M059J (cell line): ENCODE results near the gene TRPV5. TPM values are rescaled to one million over a fixed set of nuclear protein-coding genes. Genes with fewer than 3 reads are reported as not detected.
"Not testable (repeated sequence)": the region's sequence is repeated elsewhere in the genome, so short reads cannot be mapped to it uniquely, and the experiment has no call there.

Source experiments
- DNase-seq: peaks from one replicate; pipeline ENCODE4 v3.0.0-alpha.2; 2012; ENCODE audit warnings: low read depth
- total RNA-seq: library from RNA; depleted of rRNA; stranded (reverse); fragments of >200 nt; shearing (Covaris generic); gene quantifications from 2 replicates; pipeline ENCODE4 v1.2.3, GENCODE V29; 2014; rRNA removed

The TRPV5 gene
- not detected in 2 replicates for total RNA-seq

DNA sequence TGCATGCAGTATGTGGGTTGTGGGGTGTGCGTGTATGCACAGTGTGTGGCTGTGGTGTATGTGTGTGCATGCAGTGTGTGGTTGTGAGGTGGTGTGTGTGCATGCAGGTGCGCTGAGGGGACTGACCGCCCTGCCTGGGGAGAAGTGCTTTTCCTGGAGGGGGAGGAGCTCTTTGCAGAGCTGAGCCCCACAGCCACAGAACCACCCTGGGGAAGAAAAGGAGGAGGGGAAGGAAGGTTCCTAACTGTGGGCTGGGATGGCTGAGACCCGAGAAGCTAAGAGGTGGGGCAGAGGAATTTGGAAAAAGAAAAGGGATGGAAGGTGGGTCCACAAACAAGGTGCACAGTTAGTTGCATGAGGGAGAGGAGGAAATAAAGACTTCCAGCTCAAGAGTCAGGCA is at the start of gene TRPV5:
TSS of gene TRPV5 (minus strand) at position 123 of the 400 bp plus-strand sequence. CDS start 287 bp downstream, outside the sequence.
- no peak for DNase-seq

- not testable (repeated sequence) for DNase-seq
These were observed 44.9 kb upstream of the TRPV5 start for GRCh38 chr7:142978402-142978801.

DNA sequence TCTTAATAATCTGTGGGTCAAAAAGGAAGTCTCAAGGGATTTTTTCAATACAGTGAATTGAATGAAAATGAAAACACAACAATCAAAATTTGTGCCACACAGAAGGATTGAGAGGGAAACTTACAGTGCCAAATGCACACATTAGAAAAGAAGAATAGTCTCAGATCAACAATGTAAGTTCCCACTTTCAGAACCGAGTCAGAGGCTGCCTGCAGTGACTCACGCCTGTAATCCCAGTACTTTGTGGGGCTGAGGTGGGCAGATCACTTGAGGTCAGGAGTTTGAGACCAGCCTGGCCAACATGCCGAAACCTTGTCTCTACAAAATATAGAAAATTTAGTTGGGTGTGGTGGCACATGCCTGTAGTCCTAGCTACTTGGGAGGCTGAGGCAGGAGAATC is 41.1 kb upstream of the TRPV5 start:
- no peak for DNase-seq

GRCh38 chr7:142969183-142969582 is 35.6 kb upstream of the TRPV5 start:
- DNase-seq = no peak

DNA sequence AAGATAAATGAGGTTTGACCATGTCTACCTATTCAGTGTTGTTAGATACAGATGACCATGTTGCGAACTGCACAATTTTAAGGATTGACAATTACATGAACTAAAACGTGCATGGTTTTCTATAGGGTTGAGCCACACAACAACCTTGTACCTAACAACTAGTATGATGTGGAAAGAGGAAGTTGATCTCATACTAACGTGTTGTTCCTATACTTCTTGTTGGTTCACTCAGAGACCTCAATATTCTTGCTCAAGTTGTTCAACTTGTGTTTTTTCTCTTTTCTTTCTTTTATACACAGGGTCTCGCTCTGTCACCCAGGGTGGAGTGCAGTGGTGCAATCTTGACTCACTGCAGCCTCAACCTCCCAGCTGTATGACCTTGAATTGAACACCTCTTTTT is 34.7 kb upstream of the TRPV5 start:
- no peak for DNase-seq

- no peak for DNase-seq
These were observed 31.1 kb upstream of the TRPV5 start for GRCh38 chr7:142964502-142965246.

GRCh38 chr7:142963993-142964392 is 30.4 kb upstream of the TRPV5 start:
- DNase-seq = no peak

GRCh38 chr7:142962991-142963390 is 29.4 kb upstream of the TRPV5 start:
- DNase-seq = no peak

GRCh38 chr7:142961973-142962926 is 28.7 kb upstream of the TRPV5 start, which contains the start of gene KEL:
Gene KEL, minus strand, starts transcription at chr7:142962363. Its CDS starts 157 bp downstream, at chr7:142962206.
- no peak for DNase-seq

DNA sequence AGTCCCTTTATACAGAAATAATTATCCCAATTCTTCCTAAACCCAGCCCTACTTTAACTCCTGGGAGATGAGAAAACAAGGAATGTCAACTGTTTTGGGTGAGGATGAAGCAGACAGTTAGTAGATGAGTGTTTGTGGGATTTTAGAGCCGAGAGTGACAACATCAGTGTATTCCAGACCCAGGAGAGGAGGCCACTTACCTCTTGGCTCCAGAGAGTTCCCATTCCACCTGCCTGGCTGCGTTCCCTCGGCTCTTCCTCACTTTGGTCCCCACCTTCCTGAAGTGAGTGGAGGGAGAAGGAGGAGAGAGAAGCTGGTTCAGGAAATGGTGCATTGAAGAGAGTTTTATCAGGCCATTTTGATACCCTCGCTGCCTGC is 28.0 kb upstream of the TRPV5 start:
- no peak for DNase-seq

DNA sequence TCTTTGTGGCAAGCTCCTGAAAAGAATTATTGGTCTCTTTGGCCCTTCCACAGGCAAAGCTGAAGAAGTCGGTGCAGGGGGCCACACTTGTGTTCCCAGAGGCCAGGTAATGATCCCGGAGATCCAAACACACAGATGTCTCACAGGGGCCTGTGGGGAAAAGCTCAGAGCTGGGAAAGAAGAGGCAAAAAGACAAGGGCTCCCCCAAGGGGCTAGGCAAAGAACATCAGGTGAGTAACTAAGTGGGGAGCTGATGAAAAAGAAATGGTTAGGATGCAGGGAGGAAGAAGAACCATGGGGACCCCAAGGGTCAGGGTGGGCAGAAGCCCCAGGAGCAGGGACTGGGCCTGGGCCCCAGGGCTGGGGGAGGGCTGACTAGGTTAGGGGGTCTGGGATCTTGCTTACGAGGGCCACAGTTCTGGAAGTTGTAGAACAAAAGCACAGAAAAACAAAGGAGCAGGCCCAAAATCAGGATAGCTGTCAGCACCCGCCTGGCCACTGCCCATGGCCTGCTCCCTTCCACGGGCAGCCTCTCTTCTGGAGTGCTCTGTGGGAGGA is 27.5 kb upstream of the TRPV5 start:
- DNase-seq = no peak

- no peak for DNase-seq
These were observed 25.7 kb upstream of the TRPV5 start for GRCh38 chr7:142959202-142959601.

GRCh38 chr7:142957723-142958122 is 24.2 kb upstream of the TRPV5 start:
- DNase-seq = no peak

- DNase-seq = peak; percentile 37
These were observed 23.5 kb upstream of the TRPV5 start for GRCh38 chr7:142956951-142957623.

DNA sequence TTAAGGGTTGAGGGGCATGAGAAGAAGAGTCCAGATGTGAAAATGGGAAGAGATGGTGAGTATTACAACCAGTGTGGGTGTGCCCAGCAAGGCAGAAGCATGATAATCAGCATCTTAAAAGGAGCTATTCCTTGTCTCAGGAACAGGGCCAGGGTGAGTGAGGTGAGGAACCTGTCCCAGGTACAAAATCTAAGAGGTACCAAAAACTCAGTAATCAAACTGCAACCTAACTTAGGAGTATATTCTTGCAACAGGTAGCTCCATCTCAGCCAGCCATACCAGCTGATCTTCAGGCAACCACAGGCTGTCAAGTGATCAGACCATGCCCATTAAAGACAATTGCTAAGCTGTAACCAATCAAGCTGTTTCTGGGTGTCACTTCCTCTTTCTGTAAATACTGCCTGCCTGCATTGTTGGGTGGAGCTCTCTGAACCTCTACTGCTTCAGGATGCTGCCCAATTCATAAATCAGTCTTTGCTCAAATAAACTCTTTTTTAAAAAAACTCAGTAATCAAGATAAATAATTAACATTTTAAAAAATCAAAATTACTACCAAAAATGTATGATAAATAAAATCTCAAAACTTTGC is 21.2 kb upstream of the TRPV5 start:
- no peak for DNase-seq

DNA sequence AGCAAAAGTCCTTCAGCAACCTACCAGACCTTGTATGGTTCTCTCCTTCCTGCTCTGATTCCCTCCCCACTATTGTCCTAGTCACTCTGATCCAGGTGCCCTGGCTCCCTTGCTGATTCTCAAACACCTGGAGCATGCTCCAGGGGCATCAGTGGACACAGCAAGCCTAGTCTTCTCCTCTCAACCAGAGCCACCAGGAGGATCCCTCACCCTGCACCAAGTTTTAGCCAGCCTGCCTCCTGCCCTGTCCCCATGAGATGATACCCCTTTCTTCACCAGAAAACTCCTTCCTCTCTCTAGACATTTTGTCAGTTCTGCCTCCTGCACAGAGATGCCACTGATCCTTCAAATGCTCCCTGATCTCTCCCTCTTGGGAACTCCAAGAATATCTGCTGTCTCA is 16.7 kb upstream of the TRPV5 start:
- no peak for DNase-seq

DNA sequence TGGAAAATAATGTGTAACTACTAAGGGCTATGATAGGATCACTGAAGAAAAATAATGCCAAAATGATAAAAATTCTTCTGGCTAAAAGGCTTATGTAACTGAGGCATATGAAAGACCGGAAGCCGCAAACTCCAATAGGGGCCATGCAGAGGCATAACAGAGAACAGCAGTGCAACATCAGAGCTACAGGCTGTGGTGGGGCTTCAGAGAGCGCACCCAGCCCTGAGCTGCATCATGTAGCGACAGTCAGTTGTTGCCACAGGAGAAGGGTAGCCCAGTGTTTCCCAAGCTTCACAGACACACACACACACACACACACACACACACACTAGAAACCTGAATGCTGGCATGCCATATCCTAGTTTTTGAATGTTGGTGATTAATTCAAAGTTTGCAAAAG is 15.1 kb upstream of the TRPV5 start:
- no peak for DNase-seq

DNA sequence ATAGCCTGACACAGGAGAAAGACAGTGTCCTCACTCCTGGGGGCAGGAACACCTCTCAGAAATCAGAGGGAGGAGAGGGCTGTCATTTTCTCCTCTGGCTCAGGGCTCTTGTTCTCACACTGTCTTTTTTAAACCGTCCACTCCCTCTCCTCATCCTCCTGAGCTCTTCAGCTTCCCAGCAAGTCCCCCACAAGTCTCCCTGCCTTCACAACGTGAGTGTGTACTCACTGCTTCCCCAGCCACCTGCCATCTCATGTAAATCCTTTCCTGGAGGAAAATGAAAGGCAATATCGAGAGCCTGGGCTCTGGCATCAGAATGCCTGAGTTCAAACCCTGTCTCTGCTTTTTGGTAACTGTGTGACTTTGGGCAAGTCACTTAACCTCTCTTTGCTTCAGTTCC is 11.5 kb upstream of the TRPV5 start:
- DNase-seq = no peak

DNA sequence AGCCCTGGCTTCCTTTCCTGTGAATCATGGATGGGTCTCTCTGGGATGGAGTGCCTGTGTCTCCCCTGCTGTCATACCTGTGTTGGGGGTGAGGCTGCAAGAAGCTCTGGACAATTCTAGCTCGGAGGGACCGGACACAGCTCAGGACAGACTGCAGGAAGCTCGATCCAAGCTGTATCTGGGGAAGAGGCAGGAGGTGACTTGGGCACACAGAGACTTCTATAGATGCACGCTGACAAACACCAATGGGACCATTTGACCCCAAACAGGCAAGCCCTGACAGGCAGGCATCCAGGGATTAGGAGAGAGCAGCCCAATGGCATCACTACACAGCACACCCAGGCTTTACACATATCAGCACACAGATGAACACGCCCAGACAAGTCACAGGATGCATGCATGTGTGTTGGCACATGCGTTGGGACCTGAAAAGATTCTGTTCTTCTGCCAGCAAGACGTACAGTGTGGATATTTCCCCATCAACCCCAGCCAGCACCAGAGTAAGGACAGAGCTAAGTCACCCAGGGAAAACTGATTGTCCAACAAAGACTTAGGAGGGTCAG is 10.2 kb upstream of the TRPV5 start:
- DNase-seq = no peak

DNA sequence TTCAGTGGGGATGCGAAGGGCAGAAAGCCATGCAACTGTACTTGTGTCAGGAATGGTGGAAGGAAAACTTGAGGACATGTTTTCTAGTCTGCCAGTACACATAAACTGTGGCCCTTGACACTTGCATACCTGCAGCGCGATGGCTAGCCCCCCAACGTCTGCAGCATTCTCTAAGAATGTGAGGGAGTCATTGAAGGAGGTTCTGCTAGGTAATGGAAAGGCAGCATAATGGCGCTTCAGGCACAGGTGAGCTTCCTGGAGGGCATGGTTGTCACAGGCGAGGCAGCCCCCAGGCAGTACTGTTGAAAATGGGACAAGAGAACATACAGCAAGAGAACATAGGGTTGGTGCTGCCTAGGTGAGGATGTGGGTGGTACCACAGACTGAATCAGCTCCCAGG is 9.2 kb upstream of the TRPV5 start:
- DNase-seq = no peak

DNA sequence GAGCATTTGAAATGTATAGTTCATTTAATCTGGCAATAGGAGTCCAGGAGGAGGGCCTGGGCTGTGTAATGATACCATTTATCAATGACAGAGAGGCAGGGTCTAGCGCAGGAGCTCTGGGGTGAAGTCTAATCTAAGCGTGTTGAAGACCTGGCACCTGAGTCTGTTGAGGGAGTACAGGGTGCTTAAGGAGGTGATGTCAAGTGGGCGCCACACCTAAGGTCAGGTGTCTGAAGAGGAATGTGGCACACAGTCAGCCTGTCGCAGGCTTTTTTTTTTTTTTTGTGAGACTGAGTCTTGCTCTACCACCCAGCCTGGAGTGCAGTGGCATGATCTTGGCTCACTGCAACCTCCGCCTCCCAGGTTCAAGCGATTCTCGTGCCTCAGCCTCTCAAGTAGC is 8.0 kb upstream of the TRPV5 start:
- no peak for DNase-seq
